Measurements from ENCODE around the gene PEX12. TPM values are rescaled to one million over a fixed set of nuclear protein-coding genes. Genes with fewer than 3 reads are reported as not detected.

PEX12 gene
- total and polyA plus RNA-seq, 2 of the 4 experiments (the other 2 are of a cell fraction): 4.5 to 7.9 TPM

- Histone ChIP-seq H3K27me3 (ENCODE audit: control insufficient read depth, insufficient read depth, low read length) (no peaks in the 10 kb centered on the region), H3K4me2 (ENCODE audit: low read depth, low read length) (peak within 1 kb of the TSS; percentile 88), H3K36me3 (ENCODE audit: control insufficient read depth, insufficient read depth, low read length) (no peaks in the 10 kb centered on the region), H3K56ac (ENCODE audit: extremely low read depth, insufficient read depth, low read length) (peak within 1 kb of the TSS; percentile 94), H3K27ac (ENCODE audit: insufficient read depth, low read length) (peak within 1 kb of the TSS; percentile 90), H2AK5ac (ENCODE audit: low read depth, low read length) (peak within 1 kb of the TSS; percentile 96), H2BK120ac (ENCODE audit: low read depth, low read length) (peak within 1 kb of the TSS; percentile 75), H4K8ac (ENCODE audit: low read depth in 2 of 2, low read length in 2 of 2) (peak within 1 kb of the TSS; percentile 93 to 100), H3K9me1 (ENCODE audit: insufficient read depth, low read length) (peaks cover 6% of the 10 kb centered on the region; the same call in 1 of the 2 replicates), H2BK20ac (ENCODE audit: low read depth, low read length) (peak within 1 kb of the TSS; percentile 56), H4K5ac (ENCODE audit: low read depth, low read length) (peak within 1 kb of the TSS; percentile 98), H3K4me3 (ENCODE audit: insufficient read depth, low read depth, low read length) (peak within 1 kb of the TSS; percentile 66), H2BK15ac (ENCODE audit: low read depth, low read length) (peak within 1 kb of the TSS; percentile 86), H2AFZ (replicated peaks; ENCODE audit: low read length, poor library complexity) (peak within 1 kb of the TSS; percentile 96), H3K4ac (ENCODE audit: low read depth, low read length) (peak within 1 kb of the TSS; percentile 95), H4K20me1 (ENCODE audit: insufficient read depth, low read length) (peaks cover 15% of the 10 kb centered on the region), H3K4me1 (ENCODE audit: control insufficient read depth, insufficient read depth, low read length) (0 out of 2 replicates have a peak, but pooled peaks cover 2% of the 10 kb centered on the region), H2BK5ac (ENCODE audit: low read depth, low read length, poor library complexity, severe bottlenecking) (peak within 1 kb of the TSS; percentile 87), H3K9me3 (ENCODE audit: control insufficient read depth, insufficient read depth, low read length) (no peaks in the 10 kb centered on the region), H2AK9ac (replicated peaks; ENCODE audit: low read depth, low read length, poor library complexity) (peak within 1 kb of the TSS; percentile 98), H3K14ac (replicated peaks; ENCODE audit: low read depth, low read length) (peak within 1 kb of the TSS; percentile 96), H4K91ac (ENCODE audit: insufficient read depth, low read depth, low read length) (peak within 1 kb of the TSS; percentile 93), H3K79me1 (ENCODE audit: low read depth in 1 of 2, low read length in 2 of 2) (peaks cover 7 to 33% of the 10 kb centered on the region in 2 experiments; a peak in 3 of 4 replicates), H3K9ac (ENCODE audit: low read depth, low read length) (peak within 1 kb of the TSS; percentile 93), H3K23ac (ENCODE audit: low read depth, low read length) (peak within 1 kb of the TSS; percentile 100), H3K18ac (ENCODE audit: low read depth, low read length) (peak within 1 kb of the TSS; percentile 38)
- POLR2A ChIA-PET (ENCODE audit: unreplicated experiment): interaction anchor here (0.7 to 1.0 kb wide), 2 partner anchors 9 to 67 kb away, joined by 4 to 5 read pairs; partner anchors contain the start of gene PEX12
- dilution Hi-C loops (cut with HindIII; ENCODE audit: low sequenced_read_pairs, unreplicated experiment) (no loop called here), in situ Hi-C loops (cut with MboI; ENCODE audit: low sequenced_read_pairs) (loop anchor here (25.0 kb wide), 1 partner anchor 600 kb away; the partner anchor contains the start of gene LIG3), intact Hi-C loops (cut with micrococcal nuclease) (loop anchor here (1.0 to 2.0 kb wide), 2 partner anchors 222 to 343 kb away; partner anchors contain the start of gene TAF15)
- BruUV-seq (replicated peaks): no TSS peak
- peak; percentile 85 for ATAC-seq (ENCODE audit: low read depth)
- 2% methylated on average over 20 of the region's 50 CpGs; no CpG with 5 or more reads in 1 of the 2 experiments for WGBS, 2 experiments (ENCODE audit: extremely low coverage in 2 of 2, insufficient read length in 1 of 2)
- DNase-seq: peak; percentile 96
- CTCF ChIA-PET: no interaction called here
- TF ChIP-seq RAD21 (IDR thresholded peaks at IDR 0.05; ENCODE audit: low read length) (no peak), MXI1 (IDR thresholded peaks at IDR 0.05; ENCODE audit: borderline replicate concordance, low read depth, low read length) (no peak), MAFK (IDR thresholded peaks at IDR 0.05; ENCODE audit: low read depth, low read length) (no peak), SMC3 (IDR thresholded peaks at IDR 0.05; ENCODE audit: low read depth, low read length) (no peak), CEBPB (IDR thresholded peaks at IDR 0.05; ENCODE audit: low read depth, low read length) (peak; percentile 59), FOS (IDR thresholded peaks at IDR 0.05; ENCODE audit: low read depth, low read length) (peak; percentile 55; the same call in 1 of the 2 replicates), RFX5 (IDR thresholded peaks at IDR 0.05; ENCODE audit: low read depth, low read length) (no peak), RCOR1 (IDR thresholded peaks at IDR 0.05; ENCODE audit: insufficient replicate concordance, low read length) (no peak), BHLHE40 (IDR thresholded peaks at IDR 0.05; ENCODE audit: low read depth, low read length) (peak; percentile 54; the same call in 1 of the 2 replicates), MAZ (IDR thresholded peaks at IDR 0.05; ENCODE audit: borderline replicate concordance, low read depth, low read length) (peak; percentile 49), USF2 (IDR thresholded peaks at IDR 0.05; ENCODE audit: low read depth, low read length) (no peak), CHD1 (IDR thresholded peaks at IDR 0.05; ENCODE audit: low read depth, low read length) (no peak), CTCF (conservative IDR thresholded peaks at IDR 0.05; ENCODE audit: low read depth, low read length) (no peak), POLR2A (IDR thresholded peaks at IDR 0.05; ENCODE audit: low read depth, low read length) (peak; percentile 87)
Measured at GRCh38 chr17:35587074-35587961, 8.9 kb upstream of the PEX12 start, which contains the start of gene AP2B1. TSS of gene AP2B1 (plus strand) at chr17:35587322. CDS start at chr17:35594031, 6,709 bp downstream.

Measured in IMR-90 (cell line).